ENCODE measurements around the gene LRP8.

DNA sequence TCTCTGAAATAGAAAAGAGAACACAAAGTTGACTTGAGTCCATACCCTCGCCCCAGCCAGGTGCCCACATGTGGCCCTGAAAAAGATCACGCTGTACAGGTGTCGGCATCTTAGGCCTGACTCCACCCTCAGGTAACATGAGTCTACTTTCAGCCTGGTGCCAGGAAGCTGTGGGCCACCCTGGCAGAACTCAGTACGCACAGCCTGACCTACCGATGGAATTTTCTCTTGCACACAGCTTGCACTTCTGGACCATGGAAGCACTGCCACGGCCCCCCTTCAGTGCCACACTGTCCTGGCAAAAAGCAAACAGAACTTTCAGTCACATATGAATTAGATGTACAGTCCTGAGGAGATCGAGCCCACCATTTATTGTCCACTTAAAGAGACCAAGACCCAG, 109.7 kb downstream of the LRP8 start:
- TF ChIP-seq, protein P1, sequence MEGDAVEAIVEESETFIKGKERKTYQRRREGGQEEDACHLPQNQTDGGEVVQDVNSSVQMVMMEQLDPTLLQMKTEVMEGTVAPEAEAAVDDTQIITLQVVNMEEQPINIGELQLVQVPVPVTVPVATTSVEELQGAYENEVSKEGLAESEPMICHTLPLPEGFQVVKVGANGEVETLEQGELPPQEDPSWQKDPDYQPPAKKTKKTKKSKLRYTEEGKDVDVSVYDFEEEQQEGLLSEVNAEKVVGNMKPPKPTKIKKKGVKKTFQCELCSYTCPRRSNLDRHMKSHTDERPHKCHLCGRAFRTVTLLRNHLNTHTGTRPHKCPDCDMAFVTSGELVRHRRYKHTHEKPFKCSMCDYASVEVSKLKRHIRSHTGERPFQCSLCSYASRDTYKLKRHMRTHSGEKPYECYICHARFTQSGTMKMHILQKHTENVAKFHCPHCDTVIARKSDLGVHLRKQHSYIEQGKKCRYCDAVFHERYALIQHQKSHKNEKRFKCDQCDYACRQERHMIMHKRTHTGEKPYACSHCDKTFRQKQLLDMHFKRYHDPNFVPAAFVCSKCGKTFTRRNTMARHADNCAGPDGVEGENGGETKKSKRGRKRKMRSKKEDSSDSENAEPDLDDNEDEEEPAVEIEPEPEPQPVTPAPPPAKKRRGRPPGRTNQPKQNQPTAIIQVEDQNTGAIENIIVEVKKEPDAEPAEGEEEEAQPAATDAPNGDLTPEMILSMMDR (IDR thresholded peaks at IDR 0.05) = no peak
- no peak for TF ChIP-seq POLR2A (IDR thresholded peaks at IDR 0.05)

Data from heart left ventricle (tissue), 13 donors.